ENCODE measurements around the gene FUT8. TPM values are rescaled to one million over a fixed set of nuclear protein-coding genes. Genes with fewer than 3 reads are reported as not detected.
A peak's percentile ranks its signal among the peaks of the same experiment; 100 is the strongest.

The FUT8 gene
- total RNA-seq, 4 donors from 2014 or later = 15.2 to 38.0 (median 20.7) TPM

DNA sequence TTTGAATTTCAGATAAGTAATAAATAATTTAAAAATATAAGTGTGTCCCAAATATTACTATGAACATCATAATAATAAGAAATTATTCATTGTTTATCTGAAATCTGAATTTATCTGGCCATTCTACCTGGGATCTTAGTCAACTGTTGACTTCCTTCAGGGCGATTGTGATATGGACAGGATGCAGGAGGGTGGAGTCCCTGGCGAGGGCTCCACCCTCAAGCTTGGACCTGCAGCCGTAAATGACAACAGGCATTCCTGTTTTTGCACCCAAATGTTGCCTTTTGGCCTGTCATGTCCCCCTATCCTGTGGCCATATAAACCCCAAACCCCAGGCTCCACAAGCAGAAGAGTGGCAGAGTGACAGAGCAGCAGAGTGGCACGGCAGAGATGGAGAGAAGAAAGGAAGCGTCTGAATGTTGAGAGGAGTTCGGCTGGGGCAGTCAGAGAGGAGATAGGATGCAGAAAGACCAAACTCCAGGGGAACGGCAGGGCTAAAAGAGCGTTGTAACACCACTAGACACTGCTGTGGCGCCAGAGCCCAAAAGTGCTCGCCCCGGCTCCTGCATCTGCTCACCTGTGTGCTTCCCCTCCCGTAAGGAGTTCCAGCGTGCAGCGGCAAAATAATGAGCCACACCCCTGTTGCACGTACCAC lies 39.4 kb upstream of the FUT8 start:
- no peaks in the 10 kb centered on the region for H3K36me3 ChIP-seq
- TF ChIP-seq, protein P1, sequence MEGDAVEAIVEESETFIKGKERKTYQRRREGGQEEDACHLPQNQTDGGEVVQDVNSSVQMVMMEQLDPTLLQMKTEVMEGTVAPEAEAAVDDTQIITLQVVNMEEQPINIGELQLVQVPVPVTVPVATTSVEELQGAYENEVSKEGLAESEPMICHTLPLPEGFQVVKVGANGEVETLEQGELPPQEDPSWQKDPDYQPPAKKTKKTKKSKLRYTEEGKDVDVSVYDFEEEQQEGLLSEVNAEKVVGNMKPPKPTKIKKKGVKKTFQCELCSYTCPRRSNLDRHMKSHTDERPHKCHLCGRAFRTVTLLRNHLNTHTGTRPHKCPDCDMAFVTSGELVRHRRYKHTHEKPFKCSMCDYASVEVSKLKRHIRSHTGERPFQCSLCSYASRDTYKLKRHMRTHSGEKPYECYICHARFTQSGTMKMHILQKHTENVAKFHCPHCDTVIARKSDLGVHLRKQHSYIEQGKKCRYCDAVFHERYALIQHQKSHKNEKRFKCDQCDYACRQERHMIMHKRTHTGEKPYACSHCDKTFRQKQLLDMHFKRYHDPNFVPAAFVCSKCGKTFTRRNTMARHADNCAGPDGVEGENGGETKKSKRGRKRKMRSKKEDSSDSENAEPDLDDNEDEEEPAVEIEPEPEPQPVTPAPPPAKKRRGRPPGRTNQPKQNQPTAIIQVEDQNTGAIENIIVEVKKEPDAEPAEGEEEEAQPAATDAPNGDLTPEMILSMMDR (IDR thresholded peaks at IDR 0.05) = no peak
- no peak for TF ChIP-seq POLR2AphosphoS5 (IDR thresholded peaks at IDR 0.05)
- no peak for TF ChIP-seq POLR2A (IDR thresholded peaks at IDR 0.05)
- TF ChIP-seq EP300 (IDR thresholded peaks at IDR 0.05) = no peak
- H3K4me3 ChIP-seq = peak overlapping the region; percentile 8
- H3K27me3 ChIP-seq = no peaks in the 10 kb centered on the region
- H3K4me1 ChIP-seq = peaks cover 2% of the 10 kb centered on the region
- H3K9me3 ChIP-seq = no peaks in the 10 kb centered on the region
- DNase-seq (ENCODE audit: low spot score in 2 of 2) = no peak
- WGBS = 60% methylated on average over 15 of the region's 15 CpGs
- no peak overlapping the region for H3K27ac ChIP-seq

DNA sequence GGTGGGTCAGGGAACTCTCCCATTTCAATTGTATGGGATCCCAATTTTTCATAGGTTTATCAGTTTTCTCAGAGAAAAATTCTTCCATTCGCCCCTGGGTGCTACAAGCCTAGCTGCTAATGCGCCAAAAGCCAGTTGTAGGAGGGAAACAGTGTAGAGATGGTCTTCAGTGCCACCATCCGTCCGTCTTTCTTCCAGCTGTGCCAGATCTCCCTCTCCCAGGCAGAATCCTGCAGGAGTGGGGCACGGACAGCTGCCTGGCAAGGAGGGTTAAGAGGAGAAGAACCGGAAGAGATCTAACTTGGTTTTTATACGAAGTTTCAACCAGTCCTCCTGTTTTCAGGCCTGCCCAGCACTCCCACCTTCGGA lies 38.9 kb upstream of the FUT8 start:
- 75% methylated on average over 8 of the region's 8 CpGs for WGBS
- Histone ChIP-seq H3K4me3 (peak overlapping the region; percentile 8), H3K27me3 (no peaks in the 10 kb centered on the region), H3K9me3 (no peaks in the 10 kb centered on the region), H3K4me1 (peaks cover 2% of the 10 kb centered on the region), H3K36me3 (no peaks in the 10 kb centered on the region), H3K27ac (no peak overlapping the region)
- TF ChIP-seq, protein P1 (IDR thresholded peaks at IDR 0.05) = no peak
- TF ChIP-seq POLR2AphosphoS5 (IDR thresholded peaks at IDR 0.05) = no peak
- TF ChIP-seq EP300 (IDR thresholded peaks at IDR 0.05) = no peak
- TF ChIP-seq POLR2A (IDR thresholded peaks at IDR 0.05) = no peak
- no peak for DNase-seq (ENCODE audit: low spot score in 2 of 2)

DNA sequence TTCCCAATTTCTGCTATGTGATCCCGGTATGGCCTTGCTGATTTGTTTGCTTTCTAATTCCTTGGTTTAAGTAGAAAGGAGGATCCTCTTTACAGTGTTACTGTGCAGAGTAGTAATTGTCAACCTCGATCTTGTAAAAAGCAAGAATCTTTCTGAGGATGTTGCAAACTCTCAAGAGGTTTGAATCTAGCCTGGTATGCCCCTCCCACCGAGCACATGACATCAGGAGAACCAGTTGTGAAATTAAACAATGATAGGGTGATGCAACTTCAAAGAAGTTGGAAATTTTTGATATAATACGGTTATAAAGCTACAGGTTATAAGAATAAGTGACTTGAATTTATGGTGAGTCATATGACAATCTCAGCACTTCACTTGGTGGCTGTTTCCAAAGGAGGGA lies 35.0 kb upstream of the FUT8 start:
- peaks cover 2% of the 10 kb centered on the region for H3K4me1 ChIP-seq
- no peaks in the 10 kb centered on the region for H3K9me3 ChIP-seq
- WGBS = 46% methylated on average over 4 of the region's 4 CpGs

GRCh38 chr14:65382586-65382985 lies 29.9 kb upstream of the FUT8 start:
- WGBS = 88% methylated on average over 3 of the region's 3 CpGs

More for the DNA sequence above, 35.0 kb upstream of the FUT8 start:
- no peak overlapping the region for H3K4me3 ChIP-seq
- no peak overlapping the region for H3K27ac ChIP-seq
- no peaks in the 10 kb centered on the region for H3K27me3 ChIP-seq
- TF ChIP-seq POLR2A (IDR thresholded peaks at IDR 0.05) = no peak
- H3K36me3 ChIP-seq = no peaks in the 10 kb centered on the region
- DNase-seq (ENCODE audit: low spot score in 2 of 2) = no peak

DNA sequence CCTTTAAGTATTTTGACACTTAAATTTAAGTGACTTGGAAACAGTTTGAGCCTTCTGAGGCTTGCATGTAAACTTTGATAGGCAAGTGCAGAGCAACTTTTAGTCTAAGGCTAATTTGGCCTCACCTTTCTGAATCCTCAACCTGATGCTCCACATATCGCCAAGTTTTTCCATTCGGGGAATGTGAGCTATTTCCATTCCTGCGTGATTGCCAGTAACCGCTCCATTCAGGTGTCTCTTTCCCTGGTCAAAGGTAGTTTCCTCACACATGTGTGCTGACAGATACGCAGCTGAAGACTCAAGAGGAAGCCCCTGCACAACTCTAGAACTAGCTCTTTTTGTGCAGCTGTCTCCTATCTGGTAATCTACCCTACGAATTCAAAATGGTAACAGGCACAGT lies 25.4 kb upstream of the FUT8 start:
- DNase-seq (ENCODE audit: low spot score in 2 of 2) = no peak
- H3K36me3 ChIP-seq = no peaks in the 10 kb centered on the region
- no peaks in the 10 kb centered on the region for H3K9me3 ChIP-seq
- H3K27ac ChIP-seq = no peak overlapping the region
- H3K27me3 ChIP-seq = no peaks in the 10 kb centered on the region
- TF ChIP-seq EP300 (IDR thresholded peaks at IDR 0.05) = no peak
- TF ChIP-seq POLR2AphosphoS5 (IDR thresholded peaks at IDR 0.05) = no peak
- TF ChIP-seq POLR2A (IDR thresholded peaks at IDR 0.05) = no peak
- TF ChIP-seq, protein P1 (IDR thresholded peaks at IDR 0.05) = no peak
- 79% methylated on average over 6 of the region's 6 CpGs for WGBS
- H3K4me3 ChIP-seq = no peak overlapping the region
- H3K4me1 ChIP-seq = no peaks in the 10 kb centered on the region

More at GRCh38 chr14:65382586-65382985, 29.9 kb upstream of the FUT8 start:
- H3K9me3 ChIP-seq = no peaks in the 10 kb centered on the region
- no peak overlapping the region for H3K27ac ChIP-seq
- H3K27me3 ChIP-seq = no peaks in the 10 kb centered on the region
- no peak overlapping the region for H3K4me3 ChIP-seq
- TF ChIP-seq POLR2A (IDR thresholded peaks at IDR 0.05) (no peak), EP300 (IDR thresholded peaks at IDR 0.05) (no peak), POLR2AphosphoS5 (IDR thresholded peaks at IDR 0.05) (no peak)
- TF ChIP-seq, protein P1 (IDR thresholded peaks at IDR 0.05) = no peak
- no peak for DNase-seq (ENCODE audit: low spot score in 2 of 2)
- H3K36me3 ChIP-seq = no peaks in the 10 kb centered on the region
- no peaks in the 10 kb centered on the region for H3K4me1 ChIP-seq

DNA sequence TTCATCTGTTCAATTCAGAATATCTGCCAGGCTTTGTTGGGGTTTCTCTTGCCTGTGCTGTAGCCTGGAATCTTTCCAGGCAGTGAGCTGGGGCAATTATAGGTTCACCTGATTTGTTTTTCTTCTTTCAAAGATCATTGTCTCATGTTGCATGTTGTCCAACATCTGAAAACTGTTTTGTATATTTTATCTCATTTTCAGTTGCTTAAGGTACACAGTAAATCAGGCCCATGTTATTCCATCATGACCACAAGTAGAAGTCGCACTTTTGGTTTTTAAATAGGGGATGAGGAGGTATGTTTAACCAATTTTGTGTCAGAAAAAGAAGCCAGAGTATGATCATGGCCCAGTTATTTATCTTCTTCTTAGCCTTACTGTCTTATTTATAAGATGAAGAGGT lies 24.9 kb upstream of the FUT8 start:
- H3K36me3 ChIP-seq = no peaks in the 10 kb centered on the region
- no peak overlapping the region for H3K27ac ChIP-seq
- no peak for DNase-seq (ENCODE audit: low spot score in 2 of 2)
- no peaks in the 10 kb centered on the region for H3K9me3 ChIP-seq
- H3K27me3 ChIP-seq = no peaks in the 10 kb centered on the region
- H3K4me1 ChIP-seq = no peaks in the 10 kb centered on the region
- no peak for TF ChIP-seq EP300 (IDR thresholded peaks at IDR 0.05)
- no peak for TF ChIP-seq POLR2AphosphoS5 (IDR thresholded peaks at IDR 0.05)
- TF ChIP-seq POLR2A (IDR thresholded peaks at IDR 0.05) = no peak
- TF ChIP-seq, protein P1 (IDR thresholded peaks at IDR 0.05) = no peak
- 94% methylated on average over 1 of the region's 1 CpG for WGBS
- no peak overlapping the region for H3K4me3 ChIP-seq

Measured in suprapubic skin (tissue), 4 donors.